Stimulated activated CD8-positive, alpha-beta memory T cell treated with anti-CD3 and anti-CD28 coated beads, Interleukin-12 subunit alpha, Interleukin-12 subunit beta, amount 100 ng/mL, for 1 hour (primary cell): ENCODE results near the gene SMARCC2.
"Not testable (repeated sequence)": the region's sequence is repeated elsewhere in the genome, so short reads cannot be mapped to it uniquely, and the experiment has no call there.

Experiments used
- DNase-seq: peaks from one replicate; pipeline ENCODE4 v3.0.0-alpha.2; 2020; ENCODE audit warnings: low read depth

SMARCC2 gene

DNA sequence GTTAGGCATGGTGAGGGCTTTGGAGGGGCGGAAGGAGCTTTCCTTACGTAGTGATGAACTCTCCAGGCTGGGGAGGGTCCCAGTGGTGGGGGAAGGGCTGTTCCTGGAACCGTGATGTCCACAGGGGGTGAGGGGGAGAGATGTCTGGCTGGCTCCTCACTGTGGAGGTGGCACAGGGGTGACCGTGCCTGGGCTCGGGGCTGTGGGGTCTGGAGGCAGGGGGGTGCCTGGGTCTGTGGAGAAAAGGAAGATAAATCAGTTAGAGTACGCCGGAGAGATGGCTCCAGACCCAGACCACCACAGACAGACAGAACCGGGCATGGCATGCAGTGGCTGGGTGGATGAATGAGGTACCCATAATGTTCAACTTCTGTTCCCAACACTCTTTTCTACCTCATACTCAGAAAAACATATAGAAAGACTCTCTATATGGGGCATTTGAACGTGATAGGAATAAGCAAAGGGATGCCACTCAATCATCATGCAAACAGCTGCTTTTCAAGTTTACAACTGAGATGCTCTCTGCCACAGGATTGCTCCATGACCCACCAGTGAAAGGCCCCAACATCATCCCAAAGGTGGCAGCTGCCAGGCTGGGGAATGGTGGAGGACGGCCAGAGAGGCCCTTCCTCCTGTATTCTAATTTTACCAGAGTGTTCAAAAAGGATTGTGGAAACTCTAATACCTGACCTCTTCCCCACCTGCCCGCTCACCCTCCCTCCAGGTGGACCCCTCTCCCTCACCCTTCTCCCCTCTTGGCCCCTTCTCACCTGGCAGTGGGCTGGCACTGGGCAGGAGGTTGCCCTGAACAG, 25.5 kb downstream of the SMARCC2 start:
- DNase-seq = no peak

DNA sequence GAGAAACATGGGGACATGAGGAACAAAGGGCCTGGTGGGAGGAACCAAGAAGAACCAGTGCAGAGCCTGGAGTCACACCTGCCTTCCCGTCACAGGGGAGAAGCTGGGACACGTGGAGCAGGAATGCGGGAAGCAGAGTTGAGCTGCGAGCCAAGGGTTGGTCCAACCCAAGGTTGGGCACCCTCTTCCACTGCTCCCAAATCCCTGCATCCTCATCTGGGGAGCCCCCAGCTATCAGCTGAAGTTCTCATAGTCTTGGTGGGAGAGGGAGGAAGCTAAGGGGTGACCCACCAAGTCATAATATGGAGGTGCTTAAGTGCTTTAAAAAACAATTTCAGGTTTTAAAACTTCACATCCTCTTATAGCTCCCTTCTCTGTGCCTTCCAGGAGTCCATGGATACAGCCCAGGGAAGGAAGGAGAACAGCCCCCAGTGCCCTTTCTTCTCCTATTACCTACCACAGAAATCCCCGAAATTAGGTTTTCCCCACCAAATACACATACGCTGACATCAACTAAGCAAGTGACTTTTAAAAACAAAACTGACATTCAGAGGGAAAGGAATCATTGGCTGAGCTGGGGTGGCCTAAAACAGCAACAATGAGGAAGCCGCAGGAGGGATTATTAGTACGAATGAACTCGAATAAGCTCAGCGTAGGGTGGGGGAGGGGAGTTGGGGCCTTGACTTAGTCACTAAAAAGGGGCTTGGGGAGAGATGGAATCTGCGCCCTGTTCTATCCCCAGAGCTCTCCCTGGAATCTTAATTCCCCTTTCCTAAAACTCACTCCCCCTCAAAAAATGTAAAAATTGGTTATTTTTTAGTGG, 26.6 kb downstream of the SMARCC2 start:
- no peak for DNase-seq

DNA sequence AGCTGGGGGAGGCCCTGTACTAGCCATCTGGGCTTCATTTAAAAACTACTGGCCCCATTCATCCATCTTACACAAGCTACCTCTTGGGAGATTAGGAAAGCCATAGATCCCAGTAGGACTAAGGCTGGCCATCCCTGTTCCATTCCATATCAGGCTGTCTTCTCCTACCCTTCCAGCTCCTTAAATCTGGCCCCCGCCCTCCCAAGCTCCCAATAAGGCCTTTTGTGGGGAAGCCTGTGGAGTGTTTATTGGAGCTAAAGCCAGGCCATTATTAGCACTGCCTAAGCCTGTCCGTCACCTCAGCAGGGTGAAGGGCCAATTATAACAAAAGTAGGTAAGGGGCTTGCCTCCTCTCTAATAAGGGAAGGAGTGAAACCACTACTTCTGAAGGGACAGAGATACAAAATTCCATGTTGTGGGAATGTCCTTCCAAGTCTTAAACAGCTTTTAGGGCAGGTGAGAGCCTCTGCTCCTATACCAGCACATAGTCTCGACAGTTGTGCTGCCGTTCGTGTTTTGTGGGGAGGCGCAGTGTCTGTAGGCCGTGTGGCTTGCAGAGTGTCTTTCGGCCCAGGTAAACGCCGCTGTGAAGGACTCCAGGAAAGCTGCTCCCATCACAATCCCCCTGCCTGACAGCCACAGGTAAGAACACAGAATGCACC, 27.5 kb downstream of the SMARCC2 start:
- DNase-seq = no peak

DNA sequence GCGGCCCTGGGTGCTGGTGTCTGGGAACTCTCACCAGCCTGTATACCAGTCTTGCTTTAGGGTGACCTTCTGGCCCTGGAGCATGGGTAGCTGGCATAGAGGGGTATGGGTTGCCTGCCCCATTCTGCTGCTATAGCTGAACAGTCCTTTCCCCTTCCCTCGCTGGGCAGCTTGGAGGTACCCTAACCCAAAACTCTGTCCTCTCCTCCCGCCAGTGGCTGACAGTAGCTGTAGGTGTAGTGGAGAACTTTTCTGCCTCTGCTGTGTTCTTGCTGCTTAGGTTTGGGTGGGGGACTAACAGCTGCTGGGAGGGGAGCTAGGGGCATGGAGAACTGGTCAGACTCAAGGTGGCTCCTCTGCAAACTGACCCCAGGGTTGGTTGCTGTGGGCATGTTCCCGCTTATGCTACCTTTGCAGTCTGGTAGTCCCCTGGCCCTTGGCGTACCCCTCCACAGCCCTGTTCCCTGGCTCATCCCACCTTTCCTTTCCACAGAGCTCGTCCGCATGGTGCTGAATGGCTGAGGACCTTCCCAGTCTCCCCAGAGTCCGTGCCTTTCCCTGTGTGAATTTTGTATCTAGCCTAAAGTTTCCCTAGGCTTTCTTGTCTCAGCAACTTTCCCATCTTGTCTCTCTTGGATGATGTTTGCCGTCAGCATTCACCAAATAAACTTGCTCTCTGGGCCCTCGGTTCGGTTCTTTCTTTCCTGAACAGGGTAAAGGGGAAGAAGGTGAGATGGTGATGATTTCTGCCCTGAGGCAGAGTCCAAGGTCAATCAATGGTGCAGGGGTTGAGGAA, 28.2 kb downstream of the SMARCC2 start:
- no peak for DNase-seq

DNA sequence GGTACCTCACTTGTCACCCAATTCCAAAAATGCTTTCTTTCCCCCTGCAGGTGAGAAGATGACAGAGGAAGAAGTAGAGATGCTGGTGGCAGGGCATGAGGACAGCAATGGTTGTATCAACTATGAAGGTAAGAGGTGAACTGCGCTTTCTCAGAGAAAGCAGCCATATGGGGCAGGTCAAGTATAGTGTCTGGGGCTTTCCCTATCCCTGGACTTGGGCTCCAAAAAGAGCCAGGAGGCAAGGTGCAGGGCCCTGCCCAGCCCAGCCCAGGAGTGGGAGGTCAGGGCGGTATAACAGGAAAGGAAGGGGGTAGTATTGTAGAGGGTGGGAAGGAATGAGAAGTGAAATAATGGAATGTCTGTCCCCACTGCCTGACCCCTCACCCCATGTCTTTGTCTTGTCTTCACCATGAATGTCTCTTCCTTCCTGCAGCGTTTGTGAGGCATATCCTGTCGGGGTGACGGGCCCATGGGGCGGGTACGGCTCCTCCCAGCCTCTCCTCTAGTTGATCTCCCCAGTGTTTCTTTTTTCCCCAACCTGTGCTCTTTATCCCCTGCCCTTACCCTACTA, 29.0 kb downstream of the SMARCC2 start:
- DNase-seq = peak; percentile 43

DNA sequence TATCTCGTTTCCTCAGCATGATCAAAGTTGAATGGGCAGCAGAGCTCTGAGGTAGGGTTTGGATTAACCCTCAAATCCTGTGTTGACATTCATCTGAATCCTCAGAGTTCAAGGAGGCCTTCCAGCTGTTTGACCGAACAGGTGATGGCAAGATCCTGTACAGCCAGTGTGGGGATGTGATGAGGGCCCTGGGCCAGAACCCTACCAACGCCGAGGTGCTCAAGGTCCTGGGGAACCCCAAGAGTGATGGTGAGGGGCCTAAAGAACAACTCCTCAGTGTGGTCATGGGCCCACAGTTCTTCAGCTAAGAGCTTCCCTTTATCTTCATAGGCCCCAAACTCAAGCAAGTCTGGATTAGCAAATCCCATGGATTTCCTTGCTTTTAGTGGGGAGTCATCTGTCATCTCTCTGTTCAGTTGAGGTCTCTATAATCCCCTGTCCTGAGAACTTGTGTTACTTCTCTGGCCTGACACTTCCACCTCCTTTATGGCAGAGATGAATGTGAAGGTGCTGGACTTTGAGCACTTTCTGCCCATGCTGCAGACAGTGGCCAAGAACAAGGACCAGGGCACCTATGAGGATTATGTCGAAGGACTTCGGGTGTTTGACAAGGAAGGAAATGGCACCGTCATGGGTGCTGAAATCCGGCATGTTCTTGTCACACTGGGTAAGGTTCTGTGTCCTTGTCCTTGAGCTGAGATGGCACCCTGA, 29.6 kb downstream of the SMARCC2 start:
- DNase-seq = no peak

DNA sequence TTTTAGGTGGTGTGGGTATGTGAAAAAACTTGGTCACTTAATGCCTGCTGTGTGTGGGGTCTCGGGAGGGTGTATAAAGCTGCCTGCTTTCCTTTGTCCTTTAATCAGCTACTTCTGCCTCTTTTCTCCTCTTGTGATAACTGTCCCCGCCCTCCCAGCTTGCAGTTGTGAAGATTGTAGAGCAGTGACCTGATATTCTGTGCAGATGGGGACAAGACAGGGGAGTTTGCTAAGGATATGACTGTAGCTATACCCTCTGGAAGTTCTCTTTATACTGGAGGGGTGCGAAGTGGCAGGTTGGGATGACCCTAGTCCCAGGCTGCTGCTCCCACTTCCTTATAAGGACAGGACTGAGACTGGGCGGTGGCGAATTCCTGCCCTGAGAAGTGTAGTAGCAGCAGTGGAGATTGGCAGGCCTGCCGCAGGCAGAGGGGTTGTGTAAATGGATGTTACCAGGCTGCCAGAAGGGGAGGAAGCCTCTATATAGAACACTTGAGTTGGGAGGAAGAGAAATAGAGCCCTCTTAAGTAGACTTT, 30.3 kb downstream of the SMARCC2 start:
- no peak for DNase-seq

DNA sequence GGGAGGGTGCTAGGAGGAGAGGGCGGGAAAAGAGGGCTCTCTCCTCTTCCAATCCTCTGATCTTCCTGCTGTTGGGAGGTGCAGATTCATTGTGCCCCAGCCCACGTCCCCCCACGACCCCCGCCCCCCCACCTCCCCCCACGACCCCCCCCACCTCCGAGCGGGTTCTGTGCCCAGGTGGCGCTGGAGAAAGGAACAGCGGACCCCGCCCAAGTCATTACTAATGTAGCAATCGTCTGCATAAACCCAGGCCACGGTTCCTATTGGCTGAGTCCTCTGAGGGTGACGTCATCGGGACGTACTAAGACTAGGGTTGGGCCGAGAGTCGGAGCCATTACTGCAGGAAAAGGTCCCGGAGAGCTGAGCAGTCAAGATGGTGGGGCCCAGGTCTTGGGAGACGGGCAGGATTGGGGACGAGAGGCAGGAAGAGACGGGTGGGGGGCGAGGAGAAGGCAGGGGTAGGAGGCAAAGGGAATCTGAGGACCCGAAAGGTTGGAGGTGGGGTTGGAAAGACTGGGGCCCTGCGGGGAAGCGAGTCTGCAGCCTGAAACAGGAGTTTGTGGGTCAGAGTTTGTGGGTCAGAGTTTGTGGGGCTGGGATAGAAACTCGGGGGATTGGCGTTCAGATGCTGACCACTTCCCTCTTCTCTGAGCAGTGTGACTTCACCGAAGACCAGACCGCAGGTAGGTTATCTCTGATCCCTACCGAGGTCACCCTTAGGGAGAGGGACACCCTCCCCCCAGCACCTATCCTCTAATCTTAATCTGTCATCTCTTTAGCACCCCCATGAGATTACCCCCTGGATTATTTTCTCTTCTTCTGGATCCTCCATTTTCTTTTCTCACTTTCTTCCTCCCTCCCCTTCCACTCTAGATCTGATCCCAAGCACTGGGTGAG, 31.0 kb downstream of the SMARCC2 start, which contains the start of gene MYL6:
Gene MYL6, plus strand, starts transcription at position 331 of the 897 bp plus-strand sequence. Its CDS starts 43 bp downstream, at position 374.
- DNase-seq = peak; percentile 88

DNA sequence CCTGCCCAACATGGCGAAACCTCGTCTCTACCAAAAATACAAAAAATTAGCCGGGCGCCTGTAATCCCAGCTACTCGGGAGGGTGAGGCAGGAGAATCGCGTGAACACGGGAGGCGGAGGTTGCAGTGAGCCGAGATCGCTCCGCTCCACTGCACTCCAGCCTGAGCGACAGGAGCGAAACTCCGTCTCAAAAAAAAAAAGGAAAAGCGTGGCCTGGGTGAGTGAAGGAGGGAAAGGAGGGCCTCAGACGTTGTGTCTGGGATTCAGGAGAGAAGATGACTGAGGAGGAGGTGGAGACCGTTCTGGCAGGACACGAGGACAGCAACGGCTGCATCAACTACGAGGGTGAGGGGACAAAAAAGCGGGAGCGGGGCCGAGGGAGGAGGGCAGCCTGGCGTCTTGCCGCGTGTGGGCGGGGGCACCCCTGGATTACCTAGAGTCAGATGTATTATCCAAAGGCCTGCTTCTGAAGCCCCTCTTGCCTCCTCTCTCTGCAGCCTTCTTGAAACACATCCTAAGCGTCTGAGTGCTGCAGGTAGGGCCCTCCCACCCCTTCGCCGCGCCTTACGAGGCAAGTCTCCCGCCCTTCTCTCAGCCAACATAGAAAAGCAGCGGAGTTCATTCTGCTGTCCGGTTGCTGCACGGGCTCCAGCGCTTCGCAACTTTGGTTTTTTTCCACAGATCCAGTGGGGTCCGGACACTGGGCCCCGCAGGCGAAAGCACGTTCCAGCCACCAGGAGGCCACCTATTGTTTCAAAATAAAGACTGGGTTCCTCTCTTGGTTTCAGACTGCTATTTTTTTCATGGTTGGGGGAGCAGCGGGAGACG, 31.9 kb downstream of the SMARCC2 start:
- peak; percentile 25 for DNase-seq

DNA sequence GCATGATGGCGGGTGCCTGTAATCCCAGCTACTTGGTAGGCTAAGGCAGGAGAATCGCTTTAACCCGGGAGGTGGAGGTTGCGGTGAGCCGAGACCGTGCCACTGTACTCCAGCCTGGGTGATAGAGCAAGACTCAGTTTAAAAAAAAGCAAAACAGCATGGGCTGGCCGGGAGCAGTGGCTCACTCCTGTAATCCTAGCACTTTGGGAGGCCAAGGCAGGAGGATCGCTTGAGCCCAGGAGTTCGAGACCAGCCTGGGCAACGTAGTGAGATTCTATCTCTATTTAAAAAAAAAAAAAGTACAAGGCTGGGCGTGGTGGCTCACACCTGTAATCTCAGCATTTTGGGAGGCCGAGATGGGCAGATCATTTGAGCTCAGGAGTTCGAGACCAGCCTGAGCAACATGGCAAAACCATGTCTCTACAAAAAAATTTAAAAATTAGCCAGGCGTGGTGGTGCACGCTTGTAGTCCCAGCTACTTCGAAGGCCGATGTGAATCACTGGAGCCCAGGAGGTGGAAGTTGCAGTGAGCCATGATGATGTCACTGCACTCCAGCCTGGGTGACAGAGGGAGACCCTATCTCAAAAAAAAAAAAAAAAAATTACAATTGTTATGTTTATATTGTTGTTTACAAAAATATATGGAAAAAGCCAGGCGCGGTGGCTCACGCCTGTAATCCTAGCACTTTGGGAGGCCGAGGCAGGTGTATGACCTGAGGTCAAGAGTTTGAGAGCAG, 32.7 kb downstream of the SMARCC2 start:
- DNase-seq = not testable (repeated sequence)

DNA sequence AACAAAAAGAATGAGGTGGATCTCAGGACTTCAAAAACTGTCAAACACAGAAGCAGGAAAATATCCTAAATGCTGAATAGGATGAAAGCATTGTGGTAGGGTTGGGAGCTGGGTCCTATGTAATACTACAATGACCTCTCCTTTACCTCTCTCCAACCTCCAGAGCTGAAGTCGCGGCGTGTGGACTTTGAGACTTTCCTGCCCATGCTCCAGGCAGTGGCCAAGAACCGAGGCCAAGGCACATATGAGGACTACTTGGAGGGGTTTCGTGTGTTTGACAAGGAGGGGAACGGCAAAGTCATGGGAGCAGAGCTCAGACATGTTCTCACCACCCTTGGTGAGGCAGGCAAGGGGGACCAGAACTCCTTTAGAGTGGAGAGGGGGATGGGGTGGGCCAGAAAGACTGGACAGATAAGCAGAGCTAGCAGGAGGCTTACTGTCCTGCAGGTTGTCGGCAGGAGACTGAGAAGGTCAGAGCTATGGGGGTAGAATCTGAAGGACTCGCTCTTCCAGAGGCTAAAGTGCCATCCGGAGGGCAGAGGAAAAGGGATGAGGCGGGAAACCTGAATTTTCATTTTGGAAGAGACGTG, 33.9 kb downstream of the SMARCC2 start:
- no peak for DNase-seq

DNA sequence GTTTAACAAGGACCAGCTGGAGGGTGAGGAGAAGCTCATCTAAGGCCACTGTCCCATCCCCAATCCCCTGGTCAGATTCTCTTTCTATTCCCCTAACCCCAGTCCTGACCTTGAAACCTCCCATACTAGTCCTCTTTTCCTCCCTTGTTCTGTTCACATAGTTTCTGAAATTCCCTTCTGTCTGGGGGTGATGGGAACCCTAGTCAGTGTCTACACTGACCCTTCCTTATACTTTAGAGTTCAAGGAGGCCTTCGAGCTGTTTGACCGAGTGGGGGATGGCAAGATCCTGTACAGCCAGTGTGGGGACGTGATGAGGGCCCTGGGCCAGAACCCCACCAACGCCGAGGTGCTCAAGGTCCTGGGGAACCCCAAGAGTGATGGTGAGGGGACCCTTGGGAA, 34.5 kb downstream of the SMARCC2 start:
- DNase-seq = no peak

DNA sequence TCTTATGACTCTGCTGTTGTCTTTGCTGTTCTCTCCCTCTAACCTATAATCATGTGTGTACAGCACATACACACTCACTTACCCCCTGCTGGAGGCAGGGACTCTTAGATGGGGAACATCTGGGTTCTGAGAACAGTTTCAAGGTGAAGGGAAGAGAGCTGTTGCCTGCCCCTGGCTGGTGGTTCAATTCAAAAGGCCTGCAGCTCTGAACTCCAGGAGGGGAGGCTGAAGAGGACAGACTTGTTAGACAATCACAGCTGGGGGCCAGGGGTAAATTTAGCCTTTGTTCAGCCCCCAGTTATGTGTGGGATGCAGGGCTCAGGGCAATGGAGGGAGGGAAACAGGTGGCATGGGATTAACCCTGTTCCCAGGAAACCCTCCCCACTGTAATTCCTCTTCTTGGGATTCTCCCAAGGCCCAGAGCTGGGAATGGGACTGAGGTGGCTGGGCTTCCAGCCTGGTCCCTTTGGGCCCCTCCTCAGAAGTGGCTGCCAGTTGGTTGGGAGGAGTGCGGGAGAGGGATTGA, 35.0 kb downstream of the SMARCC2 start:
- DNase-seq = no peak

DNA sequence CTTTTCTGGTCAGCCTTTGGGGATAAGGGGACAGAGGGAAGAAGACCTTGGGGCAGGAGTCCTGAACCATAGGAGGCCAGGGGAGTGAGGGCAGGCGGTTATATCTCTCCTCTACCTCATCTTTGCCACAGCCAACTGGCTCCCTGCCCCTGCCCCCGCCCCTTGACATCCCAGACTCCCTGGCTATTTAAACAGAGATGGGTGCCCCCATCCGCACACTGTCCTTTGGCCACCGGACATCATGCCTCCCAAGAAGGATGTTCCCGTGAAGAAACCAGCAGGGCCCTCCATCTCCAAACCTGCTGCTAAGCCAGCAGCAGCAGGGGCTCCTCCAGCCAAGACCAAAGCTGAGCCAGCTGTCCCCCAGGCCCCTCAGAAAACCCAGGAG, 35.6 kb downstream of the SMARCC2 start:
- no peak for DNase-seq

DNA sequence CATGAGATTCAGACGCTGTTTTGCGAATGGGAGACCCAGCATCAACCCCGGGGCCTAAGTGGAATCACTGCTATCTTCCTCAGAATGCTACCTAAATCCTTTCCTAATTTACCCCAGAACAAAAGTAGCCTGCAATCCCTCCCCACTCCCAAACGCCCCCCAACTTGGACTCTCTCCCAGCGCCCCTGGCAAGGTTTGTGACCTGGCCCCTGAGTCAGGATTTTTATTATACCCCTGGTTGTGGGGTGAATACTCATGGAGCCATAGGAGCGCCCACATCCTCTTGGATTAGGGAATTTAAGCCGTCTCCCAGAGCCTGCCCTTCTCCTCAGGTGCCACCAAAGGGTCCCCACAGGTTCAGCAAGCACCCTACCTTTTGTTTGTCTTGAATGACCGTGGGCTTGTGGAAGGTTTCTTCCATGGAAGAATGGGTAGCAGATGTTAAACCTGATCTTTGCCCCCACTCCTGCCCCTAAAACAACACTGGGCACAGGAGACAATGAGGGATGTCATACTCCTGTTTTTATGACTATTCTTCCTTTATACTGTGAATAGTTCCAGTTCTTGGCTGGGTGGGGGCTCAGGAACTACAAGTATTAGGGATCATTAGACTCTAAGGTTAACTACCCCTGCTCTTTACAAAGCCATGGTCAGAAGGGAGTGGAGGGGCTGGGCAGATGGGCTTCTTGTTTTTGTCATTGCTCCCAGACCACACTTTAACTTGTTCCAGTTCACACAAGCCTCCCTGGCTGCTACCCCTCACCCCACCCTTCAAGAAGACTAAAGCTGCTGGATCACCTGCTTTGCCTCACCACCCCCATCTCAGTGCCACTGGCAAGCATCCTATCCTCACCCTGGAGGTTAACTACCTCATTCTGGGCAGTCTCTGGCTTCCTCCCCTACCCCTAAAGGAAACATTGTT, 36.3 kb downstream of the SMARCC2 start:
- no peak for DNase-seq

DNA sequence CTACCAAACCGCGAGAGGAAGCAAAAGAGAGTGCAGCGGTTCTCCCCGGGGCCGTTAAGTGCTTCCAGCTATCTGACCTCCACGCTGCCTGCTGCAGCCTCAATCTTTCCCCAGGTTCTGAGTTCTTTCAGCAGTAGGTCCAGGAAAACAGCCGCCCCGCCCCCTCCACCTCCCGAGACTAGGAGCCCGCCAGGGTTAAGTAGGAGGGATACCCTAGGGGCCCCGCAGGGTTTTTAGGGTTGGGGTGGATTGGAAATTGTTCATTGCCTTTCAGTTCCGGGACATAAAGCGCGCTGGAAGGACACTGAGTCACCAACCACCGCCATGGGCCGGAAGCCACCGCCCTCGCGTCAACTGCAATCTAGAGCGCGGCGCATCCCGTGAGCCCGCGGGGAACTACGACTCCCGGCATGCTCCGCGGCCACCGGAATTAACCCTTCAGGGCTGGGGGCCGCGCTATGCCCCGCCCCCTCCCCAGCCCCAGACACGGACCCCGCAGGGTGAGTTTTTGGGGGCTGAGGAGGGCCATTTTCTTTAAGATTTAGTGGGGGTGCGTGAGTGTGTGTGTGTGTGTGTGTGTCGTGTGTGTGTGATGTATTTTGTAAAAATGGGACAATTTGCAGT, 37.0 kb downstream of the SMARCC2 start, which contains the start of gene MYL6B:
Gene MYL6B, plus strand, starts transcription at position 456 of the 624 bp plus-strand sequence. CDS start 1,332 bp downstream, outside the sequence.
- peak; percentile 88 for DNase-seq
